PC-9 (cell line): Measurements from ENCODE around the gene CROCC2.

Experiments used
- EZH2 ChIP-seq: fragments of 200-600 bp; sonication (generic); IDR thresholded peaks from 2 replicates; pipeline ENCODE4 v1.8.0; 2017; ENCODE audit warnings: antibody characterized with exemption, low read depth
- TF ChIP-seq, protein P1 (sequence below): fragments of 200-600 bp; sonication (generic); conservative IDR thresholded peaks from 2 replicates; pipeline ENCODE4 v1.6.1; 2017; ENCODE audit warnings: mixed run types, antibody characterized with exemption, mild to moderate bottlenecking, moderate library complexity

DNA sequence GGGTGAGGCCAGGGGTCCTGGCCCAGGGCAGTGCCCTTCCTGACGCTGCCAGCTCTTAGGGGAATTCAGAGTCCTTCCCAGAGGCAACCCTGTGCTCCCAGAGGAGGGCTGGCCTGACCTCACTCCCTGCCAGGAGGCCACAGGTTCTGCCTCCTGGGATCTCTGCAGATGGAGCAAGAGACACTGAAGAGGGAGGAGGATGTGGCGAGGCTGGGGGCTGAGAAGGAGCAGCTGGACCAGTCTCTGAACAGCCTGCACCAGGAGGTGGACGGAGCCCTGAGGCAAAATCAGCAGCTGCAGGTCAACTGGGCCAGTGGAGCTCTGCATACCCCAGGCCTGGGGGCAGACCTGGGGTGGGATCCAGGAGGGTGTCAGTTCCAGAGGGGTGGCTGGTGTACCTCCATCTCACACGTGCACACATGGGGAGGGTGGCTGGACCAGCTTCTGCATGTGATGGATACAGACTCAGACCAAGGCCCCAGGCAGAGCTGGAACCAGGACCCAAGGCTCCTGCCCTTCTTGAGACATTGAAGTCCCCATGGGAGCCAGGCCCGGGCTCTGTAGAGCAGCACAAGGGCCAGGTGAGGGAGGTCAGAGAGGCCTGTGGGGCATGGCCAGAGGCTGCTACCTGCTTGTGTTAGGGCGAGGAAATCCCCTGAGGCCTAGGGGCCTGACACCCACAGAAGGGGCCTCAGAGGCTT is 82.6 kb downstream of the CROCC2 start:
- TF ChIP-seq, protein P1, sequence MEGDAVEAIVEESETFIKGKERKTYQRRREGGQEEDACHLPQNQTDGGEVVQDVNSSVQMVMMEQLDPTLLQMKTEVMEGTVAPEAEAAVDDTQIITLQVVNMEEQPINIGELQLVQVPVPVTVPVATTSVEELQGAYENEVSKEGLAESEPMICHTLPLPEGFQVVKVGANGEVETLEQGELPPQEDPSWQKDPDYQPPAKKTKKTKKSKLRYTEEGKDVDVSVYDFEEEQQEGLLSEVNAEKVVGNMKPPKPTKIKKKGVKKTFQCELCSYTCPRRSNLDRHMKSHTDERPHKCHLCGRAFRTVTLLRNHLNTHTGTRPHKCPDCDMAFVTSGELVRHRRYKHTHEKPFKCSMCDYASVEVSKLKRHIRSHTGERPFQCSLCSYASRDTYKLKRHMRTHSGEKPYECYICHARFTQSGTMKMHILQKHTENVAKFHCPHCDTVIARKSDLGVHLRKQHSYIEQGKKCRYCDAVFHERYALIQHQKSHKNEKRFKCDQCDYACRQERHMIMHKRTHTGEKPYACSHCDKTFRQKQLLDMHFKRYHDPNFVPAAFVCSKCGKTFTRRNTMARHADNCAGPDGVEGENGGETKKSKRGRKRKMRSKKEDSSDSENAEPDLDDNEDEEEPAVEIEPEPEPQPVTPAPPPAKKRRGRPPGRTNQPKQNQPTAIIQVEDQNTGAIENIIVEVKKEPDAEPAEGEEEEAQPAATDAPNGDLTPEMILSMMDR, result no peak
- no peak for TF ChIP-seq EZH2
